NCI-H1930 (cell line): ENCODE measurements around the gene DNER.

Experiments
- DNase-seq, 2 experiments: peaks; one replicate each; lab custom pipeline; 2025; lab: John Stamatoyannopoulos, UW

Gene DNER

DNA sequence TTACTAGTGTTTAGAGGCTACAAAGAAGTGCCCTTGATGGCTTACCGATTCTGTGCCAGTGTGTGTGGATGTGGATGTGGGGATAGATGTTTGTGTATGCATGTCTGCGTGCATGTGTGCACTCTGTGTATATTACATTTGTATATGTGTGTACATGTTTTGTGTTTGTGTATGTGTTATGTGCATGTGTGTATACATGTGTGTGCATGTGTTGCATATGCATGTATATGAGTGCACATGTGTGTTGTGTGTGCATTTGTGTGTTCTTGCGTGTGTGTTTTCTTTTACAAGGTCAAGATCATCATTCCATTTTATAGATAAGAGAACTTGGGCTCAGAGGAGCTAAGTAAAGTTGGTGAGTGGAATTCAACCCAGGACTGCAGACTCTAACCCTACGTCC, 226.1 kb downstream of the DNER start:
- DNase-seq: no peak

DNA sequence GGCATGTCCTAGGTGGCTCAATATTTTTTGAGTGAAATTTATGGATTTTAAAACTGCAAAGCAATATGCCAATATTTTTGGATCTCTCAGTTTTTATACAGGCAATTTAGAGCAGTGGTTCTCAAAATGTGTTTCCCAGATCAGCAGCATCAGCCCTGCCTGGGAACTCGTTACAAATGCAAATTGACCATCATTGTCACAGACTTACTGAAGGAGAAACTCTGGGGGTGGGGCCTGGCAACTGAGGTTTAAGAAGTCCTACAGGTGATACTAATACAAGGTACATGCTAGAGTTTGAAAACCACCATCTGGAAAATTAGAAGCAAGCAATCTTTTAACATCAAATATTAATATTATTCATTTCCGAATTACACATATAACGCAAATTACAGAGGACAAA, 227.7 kb downstream of the DNER start:
- no peak for DNase-seq

- no peak for DNase-seq
Measured at GRCh38 chr2:229485857-229486256, 228.5 kb downstream of the DNER start.

DNA sequence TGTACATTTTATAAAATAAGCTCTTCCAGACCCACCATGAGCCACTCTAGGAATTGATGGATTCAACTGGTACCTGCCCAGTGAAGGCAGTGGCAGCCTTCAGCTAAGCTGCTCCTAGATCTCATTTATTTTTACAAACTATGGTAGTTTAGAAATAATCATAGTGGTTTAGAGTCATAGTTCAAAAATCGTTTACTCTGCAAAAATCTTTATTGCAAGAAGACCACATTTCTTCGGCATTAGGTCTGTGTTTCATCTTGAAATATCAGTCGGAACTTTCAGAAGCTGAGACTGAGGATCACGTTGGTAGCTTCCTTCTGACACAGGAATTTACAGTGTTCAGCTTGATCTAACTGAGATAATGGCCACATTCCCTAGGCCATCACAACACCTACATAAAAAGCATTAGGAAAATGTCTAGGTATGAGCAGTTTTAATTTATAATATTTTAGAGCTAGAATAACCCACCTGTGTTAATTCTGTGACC, 237.0 kb downstream of the DNER start:
- no peak for DNase-seq

- DNase-seq: no peak
Measured at GRCh38 chr2:229475778-229476177, 238.6 kb downstream of the DNER start.

DNA sequence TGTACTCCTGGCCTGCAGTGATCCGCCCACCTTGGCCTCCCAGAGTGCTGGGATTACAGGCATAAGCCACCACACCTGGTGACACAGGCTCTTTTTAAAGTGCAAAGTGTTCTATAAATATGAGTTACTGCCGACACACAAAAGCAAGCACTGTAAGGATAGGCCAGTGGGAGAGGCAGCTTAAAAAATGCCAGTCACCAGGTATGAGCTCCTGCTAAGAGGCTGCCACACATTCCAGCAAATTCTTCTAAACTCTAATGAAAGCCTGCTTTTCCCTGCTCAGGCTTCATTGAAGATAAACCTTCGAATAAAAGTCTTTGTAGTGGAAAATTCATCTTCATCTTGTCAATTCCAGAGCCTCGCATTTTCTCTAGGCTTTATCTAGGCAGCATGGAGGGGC, 240.2 kb downstream of the DNER start:
- no peak for DNase-seq

GRCh38 chr2:229470781-229471180, 243.6 kb downstream of the DNER start:
- no peak for DNase-seq

DNA sequence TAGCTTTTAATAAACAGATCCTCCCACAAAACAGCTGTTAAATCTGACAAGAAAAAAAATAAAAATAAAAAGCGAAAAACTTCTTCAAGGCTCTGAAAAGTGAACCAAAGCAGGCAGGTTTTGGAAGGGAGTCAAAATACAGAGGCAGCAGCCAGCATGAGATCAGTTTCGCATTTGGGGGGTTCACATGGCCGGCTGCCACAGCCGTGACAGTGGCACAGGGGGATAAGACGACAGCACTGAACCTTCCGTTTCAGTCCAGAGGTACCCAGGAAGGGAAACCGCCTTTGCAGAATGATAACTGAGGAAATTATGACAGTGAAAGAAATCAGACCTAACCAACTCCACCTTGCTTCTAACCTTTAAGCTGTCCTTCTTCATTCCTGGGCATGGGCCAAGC, 246.6 kb downstream of the DNER start:
- no peak for DNase-seq

- no peak for DNase-seq
Measured at GRCh38 chr2:229463841-229464346, 250.5 kb downstream of the DNER start.

DNA sequence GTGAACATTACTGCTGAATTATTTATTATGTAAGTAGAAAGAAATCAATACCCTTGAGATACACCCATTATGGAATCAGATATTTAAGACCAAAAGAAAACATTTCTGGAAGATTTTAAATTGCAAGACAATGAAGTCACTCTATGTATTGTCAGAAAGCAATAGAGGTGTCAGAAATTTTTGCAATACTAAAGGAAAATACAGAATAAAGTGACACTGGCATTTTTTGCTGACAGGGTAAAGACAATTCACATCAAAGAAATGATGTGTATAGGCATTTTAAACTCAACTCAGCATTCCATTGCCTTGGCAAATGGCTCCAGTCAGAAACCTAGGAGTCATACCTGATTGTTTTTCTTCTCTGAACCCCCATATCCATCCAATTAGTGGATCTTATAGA, 252.2 kb downstream of the DNER start:
- no peak for DNase-seq

DNA sequence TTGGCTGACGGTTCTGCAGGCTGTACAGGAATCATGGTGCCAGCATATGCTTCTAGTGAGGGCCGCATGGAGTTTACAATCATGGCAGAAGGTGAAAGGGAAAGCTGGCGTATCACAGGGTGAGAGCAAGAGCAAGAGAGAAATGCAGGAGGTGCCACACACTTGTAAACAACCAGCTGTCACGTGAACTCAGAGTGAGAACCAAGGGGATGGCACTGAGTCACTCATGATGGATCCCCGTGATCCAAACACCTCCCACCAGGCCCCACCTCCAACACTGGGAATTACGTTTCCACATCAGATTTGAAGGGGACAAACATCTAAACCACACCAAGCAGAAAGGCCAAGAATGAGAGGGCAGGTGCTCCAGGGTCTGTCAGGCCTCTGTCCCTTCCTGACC, 258.3 kb downstream of the DNER start:
- no peak for DNase-seq

DNA sequence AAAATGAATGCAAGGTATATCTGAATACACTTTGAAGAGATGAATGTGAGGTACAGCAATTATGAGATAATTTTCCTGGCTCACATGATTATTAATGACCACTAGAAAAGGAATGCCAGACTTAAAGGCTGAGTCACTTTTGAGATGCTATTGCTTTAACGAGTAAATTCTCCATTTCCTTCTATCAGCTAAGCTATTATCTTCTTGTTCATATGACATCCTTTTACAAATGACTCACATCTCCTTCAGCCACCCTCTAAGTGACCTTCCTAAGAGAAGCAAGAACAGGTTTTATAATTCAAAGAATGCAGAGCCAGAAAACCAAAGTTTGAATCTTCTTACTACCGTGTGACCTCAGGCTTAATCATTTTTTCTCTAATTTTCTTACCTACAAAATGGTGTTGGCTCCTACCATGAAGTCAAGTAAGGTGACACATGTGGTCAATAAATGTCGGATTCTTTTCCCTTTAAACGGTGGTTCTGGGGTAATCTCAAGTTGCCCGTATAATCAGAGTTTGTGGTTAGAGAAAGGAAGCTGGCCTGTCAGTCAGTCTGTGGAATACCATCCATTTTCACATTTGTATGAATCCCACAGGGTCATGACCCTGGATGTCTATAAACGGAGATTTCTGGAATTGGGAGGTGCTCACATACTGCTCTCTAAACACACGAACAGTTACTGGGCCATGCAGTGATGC, 259.3 kb downstream of the DNER start:
- no peak for DNase-seq

GRCh38 chr2:229453230-229453629, 261.1 kb downstream of the DNER start:
- no peak for DNase-seq

DNA sequence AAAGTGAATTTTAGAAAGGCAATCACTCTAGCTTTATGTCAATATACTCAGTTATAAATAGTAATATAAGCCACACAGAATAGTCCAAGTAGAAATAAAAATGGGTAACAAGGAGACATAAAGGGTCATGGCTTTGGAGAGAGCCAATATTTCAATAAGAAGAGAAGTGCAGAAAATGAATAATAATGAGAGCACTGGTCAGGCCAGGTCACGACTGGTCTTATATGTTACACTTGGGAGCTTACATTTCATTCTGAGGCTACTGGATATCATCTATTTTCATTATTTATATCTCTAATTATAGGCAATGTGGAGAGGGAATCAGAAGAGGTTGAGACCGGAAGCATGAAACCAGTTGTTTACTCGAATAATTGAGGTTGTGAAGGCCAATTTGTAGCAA, 262.5 kb downstream of the DNER start:
- no peak for DNase-seq

- no peak for DNase-seq
Measured at GRCh38 chr2:229447227-229447626, 267.1 kb downstream of the DNER start.

- DNase-seq: no peak
Measured at GRCh38 chr2:229446350-229446749, 268.0 kb downstream of the DNER start.

DNA sequence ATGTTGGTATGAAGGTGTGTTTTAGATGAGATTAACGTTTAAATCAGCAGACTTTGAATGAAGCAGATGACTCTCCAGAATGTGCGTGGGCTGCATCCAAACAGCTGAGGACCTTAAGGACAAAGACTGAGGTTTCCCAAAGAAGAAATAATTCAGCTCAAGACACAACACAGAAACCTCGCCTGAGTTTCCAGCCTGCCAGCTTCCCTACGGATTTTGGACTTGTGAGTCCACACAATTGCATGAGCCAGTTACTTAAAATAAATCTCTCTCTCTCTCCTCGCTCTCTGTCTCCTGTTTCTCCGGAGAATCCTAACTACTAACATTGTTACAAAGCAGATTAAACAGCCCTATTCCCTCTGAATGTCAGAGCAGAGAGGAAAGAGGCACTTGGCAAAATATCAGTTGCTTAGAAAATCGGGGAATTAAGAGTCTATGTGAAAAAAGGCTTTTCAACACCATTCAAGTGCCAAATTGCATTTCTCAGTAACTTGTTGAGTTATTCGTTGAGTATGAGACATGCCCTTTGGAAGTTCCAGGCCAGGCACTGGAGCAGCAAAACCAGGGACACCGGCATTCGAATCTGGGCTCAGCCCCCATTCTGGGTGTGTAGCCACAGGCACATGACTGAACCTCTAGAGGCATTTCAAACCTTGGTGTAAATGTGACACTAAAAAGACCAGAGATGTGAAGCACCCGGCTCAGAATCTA, 268.7 kb downstream of the DNER start:
- no peak for DNase-seq

DNA sequence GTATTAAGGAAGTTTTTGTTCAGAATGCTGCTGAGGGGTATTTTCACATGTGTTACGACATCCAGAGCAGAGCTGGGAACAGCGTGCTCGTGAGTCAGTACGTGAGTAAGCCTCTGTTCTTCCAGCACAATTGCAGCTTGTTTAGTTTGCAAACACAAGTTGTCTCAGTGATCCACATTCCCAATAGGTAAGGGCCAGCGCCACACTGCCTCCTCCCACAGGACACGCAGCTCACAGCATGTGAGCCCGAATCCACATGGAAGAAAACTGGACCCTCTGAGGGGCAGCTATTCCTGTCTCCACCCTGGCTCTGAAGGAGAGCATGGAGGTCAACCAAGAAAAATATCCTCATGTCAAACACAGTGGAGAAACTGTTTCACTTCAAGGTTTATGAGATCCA, 269.3 kb downstream of the DNER start:
- DNase-seq: no peak

DNA sequence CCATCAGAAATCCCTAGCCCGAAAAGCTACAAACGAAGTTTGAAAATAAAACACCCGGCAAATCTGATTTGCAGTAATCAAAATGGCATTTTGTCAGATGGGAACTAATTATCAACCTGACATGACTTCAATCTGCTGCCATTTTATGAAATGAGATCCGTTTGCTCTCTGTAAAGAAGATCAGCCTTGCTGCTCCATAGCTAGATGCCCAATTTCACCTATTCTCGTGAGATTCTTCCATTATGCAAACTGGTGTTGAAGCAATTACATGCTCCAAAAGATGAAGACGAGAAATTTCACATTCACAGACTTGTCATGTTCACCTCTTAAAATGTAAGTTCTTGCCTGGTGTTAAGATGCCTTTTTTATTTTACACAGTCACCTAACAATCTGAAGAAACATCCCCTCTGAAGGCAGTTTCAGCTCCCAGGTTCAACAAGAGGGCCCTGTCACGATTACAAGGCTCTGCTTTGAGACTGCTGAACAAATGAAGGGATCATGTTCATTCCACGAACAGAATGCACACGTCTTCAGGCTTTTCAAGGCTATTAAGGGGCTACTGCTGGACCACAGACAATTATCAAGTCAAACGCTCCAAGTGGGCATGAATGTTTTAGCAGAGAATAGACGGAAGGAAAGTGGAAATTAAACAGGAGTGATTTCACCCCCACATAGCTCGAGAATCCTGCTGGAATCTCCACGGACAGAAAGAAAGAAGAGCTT, 270.6 kb downstream of the DNER start:
- DNase-seq: no peak

- DNase-seq: no peak
Measured at GRCh38 chr2:229443141-229443540, 271.2 kb downstream of the DNER start.

DNA sequence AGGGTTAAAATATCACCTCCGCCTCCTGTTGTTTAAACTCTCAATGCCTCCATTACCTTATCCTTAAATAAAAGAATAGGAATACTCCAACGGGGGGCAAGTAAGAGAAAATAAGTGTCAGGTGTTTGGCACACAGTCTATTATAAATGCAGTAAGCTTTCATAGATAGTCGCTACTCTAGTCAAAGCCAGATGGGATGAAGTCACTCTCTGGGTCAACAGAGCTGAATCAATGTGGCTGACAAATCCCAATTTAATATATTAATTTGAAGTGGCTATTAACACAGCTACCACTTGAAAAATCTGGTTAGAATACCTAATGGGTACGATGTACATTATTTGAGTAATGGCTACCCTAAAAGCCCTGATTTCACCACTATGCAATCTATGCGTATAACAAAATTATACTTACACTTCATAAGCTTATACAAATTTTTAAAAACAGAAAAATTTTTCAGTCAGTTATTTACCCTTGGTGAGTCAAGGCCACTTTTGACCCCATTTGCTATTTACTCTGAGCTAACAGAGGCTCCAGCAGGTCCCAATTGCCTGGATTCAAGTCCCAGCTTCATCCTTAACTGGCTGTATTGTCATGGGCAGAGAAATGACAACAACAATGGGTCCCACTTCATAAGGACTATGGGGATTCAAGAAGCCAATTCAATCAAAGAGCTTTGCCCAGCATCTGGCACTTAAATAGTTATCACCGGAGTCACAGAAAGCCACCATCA, 275.8 kb downstream of the DNER start:
- no peak for DNase-seq

DNA sequence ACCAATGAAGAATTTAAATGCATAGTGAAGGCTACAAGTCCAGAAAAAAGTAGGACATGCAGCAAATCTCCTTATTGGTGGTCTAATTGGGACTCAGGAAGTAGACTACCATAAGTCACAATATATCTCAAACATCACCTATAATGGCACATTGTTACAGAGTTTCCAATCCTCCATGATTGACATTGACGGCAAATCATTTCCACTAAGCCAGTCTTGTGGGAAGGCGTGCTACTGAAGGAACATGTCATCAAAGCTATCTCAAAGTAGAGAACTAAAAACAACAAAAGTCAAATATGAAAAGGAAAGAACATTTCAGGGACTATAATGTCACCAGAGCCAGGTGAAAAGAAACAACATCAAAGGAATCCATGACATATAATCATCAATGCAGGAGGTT, 276.9 kb downstream of the DNER start:
- no peak for DNase-seq
